HCT116 (cell line): Measurements from ENCODE around the gene PDE4B. TPM values are rescaled to one million over a fixed set of nuclear protein-coding genes. Genes with fewer than 3 reads are reported as not detected.

Source experiments
- ATAC-seq: fragments of 200-7000 bp; cut with Tn5 transposase; 2 replicates; pipeline ENCODE4 v1.9.1; 2020; ENCODE audit warnings: mild to moderate bottlenecking, moderate library complexity
- BruUV-seq: library from RNA; stranded (reverse); fragments of 400-500 nt; replicated peaks from 2 replicates; lab custom pipeline; 2021; lab: Mats Ljungman, UMichigan
- CTCF ChIA-PET: fragments of 300-600 bp; sonication (Branson Sonifier 250); formaldehyde crosslinking; loops from one replicate; lab custom pipeline; 2021; ENCODE audit warnings: antibody characterized with exemption; lab: Charles Lee
- POLR2A ChIA-PET: fragments of 300-600, 350-600 bp; sonication (Branson Sonifier 250); formaldehyde crosslinking; loops from one replicate; lab custom pipeline; 2021; ENCODE audit warnings: antibody characterized with exemption; lab: Charles Lee
- RAD21 ChIA-PET, 2 experiments: fragments of 300-600 bp; sonication (Branson Sonifier 250); formaldehyde crosslinking; loops; one replicate each; lab custom pipeline; 2023; ENCODE audit warnings: low total read pairs in 2 of 2; ENCODE audit not compliant: uncharacterized antibody in 2 of 2, unreplicated experiment in 2 of 2, low non-redundant PET in 1 of 2; lab: Charles Lee
- DNase-seq: peaks from one replicate; pipeline ENCODE4 v3.0.0-alpha.2; 2010; ENCODE audit warnings: low read depth, low spot score
- H2AFZ ChIP-seq: fragments of 200-600 bp; shearing (Covaris generic), sonication (generic); 2 replicates; pipeline ENCODE4 v1.6.1; 2017; ENCODE audit warnings: low read depth, mixed run types, mixed read lengths, antibody characterized with exemption, low read length; ENCODE audit not compliant: poor library complexity, severe bottlenecking
- H3K27ac ChIP-seq: 2 replicates; pipeline ENCODE4 v1.5.1; 2012; ENCODE audit warnings: low read depth, low read length
- H3K27me3 ChIP-seq: fragments of 200-600 bp; sonication (generic); 2 replicates; pipeline ENCODE4 v1.6.1; 2016; ENCODE audit warnings: mixed run types, low read length, mixed read lengths; ENCODE audit not compliant: insufficient read depth
- H3K36me3 ChIP-seq, 2 experiments: fragments of 200-500 bp in 1 of 2; fragments of 200-600 bp in 1 of 2; sonication (Bioruptor generic) in 1 of 2; sonication (generic) in 1 of 2; 2 replicates each; pipeline versions ENCODE4 v1.5.1 to v1.6.1; 2014 to 2016; ENCODE audit warnings: low read length in 2 of 2, inconsistent platforms in 1 of 2, mixed read lengths in 1 of 2, mixed run types in 1 of 2; ENCODE audit not compliant: insufficient read depth in 2 of 2, control insufficient read depth in 1 of 2
- H3K4me1 ChIP-seq, 2 experiments: fragments of 200-600 bp in 1 of 2; sonication (generic) in 1 of 2; 2 replicates each; pipeline versions ENCODE4 v1.5.1 to v1.6.1; 2012 to 2017; ENCODE audit warnings: low read length in 2 of 2, inconsistent platforms in 1 of 2, mild to moderate bottlenecking in 1 of 2, mixed read lengths in 1 of 2, mixed run types in 1 of 2, moderate library complexity in 1 of 2; ENCODE audit not compliant: insufficient read depth in 2 of 2, control insufficient read depth in 1 of 2
- H3K4me2 ChIP-seq: fragments of 200-600 bp; sonication (generic); 2 replicates; pipeline ENCODE4 v1.6.1; 2017; ENCODE audit warnings: mixed run types, low read length, mixed read lengths
- H3K4me3 ChIP-seq, 2 experiments: fragments of 200-600 bp in 1 of 2; sonication (generic) in 1 of 2; replicated peaks in 1 of 2; 2 replicates each; pipeline ENCODE4 v1.5.1; 2011 to 2016; ENCODE audit warnings: low read length in 2 of 2, control low read depth in 1 of 2, low read depth in 1 of 2, mild to moderate bottlenecking in 1 of 2, mixed read lengths in 1 of 2, mixed run types in 1 of 2
- H3K79me2 ChIP-seq: fragments of 200-600 bp; sonication (generic); 2 replicates; pipeline ENCODE4 v1.6.1; 2017; ENCODE audit warnings: mild to moderate bottlenecking, mixed run types, low read length, moderate library complexity, mixed read lengths; ENCODE audit not compliant: insufficient read depth
- H3K9ac ChIP-seq: fragments of 200-600 bp; sonication (generic); 2 replicates; pipeline ENCODE4 v1.6.1; 2016; ENCODE audit warnings: low read length, mixed read lengths
- H3K9me2 ChIP-seq: fragments of 200-600 bp; sonication (generic), shearing (Covaris generic); 2 replicates; pipeline ENCODE4 v1.6.1; 2017; ENCODE audit warnings: mixed run types, mild to moderate bottlenecking, moderate library complexity; ENCODE audit not compliant: insufficient read depth
- H3K9me3 ChIP-seq, 2 experiments: fragments of 200-500 bp in 1 of 2; fragments of 200-600 bp in 1 of 2; sonication (Bioruptor generic) in 1 of 2; sonication (generic) in 1 of 2; 2 replicates each; pipeline ENCODE4 v1.6.1; 2014 to 2017; ENCODE audit warnings: low read length in 2 of 2, mixed read lengths in 2 of 2, inconsistent platforms in 1 of 2, low read depth in 1 of 2, mild to moderate bottlenecking in 1 of 2, mixed run types in 1 of 2, moderate library complexity in 1 of 2; ENCODE audit not compliant: control insufficient read depth in 1 of 2, insufficient read depth in 1 of 2
- H4K20me1 ChIP-seq: fragments of 200-600 bp; sonication (generic), shearing (Covaris generic); 2 replicates; pipeline ENCODE4 v1.6.1; 2017; ENCODE audit warnings: mixed run types, mild to moderate bottlenecking, moderate library complexity; ENCODE audit not compliant: insufficient read depth
- ATF3 ChIP-seq: IDR thresholded peaks from 2 replicates; pipeline ENCODE4 v1.6.1; 2012
- EGR1 ChIP-seq: IDR thresholded peaks from 2 replicates; pipeline ENCODE4 v1.6.1; 2012; ENCODE audit warnings: low read depth
- EZH2phosphoT487 ChIP-seq: fragments of 200-600 bp; IDR thresholded peaks from 2 replicates; pipeline ENCODE4 v1.6.1; 2018; ENCODE audit warnings: antibody characterized with exemption, borderline replicate concordance
- FOSL1 ChIP-seq: IDR thresholded peaks from 2 replicates; pipeline ENCODE4 v1.6.1; 2012; ENCODE audit warnings: low read depth
- JUND ChIP-seq: IDR thresholded peaks from 2 replicates; pipeline ENCODE4 v1.6.1; 2012
- POLR2AphosphoS5 ChIP-seq: IDR thresholded peaks from 2 replicates; pipeline ENCODE4 v1.6.1; 2011; ENCODE audit warnings: mild to moderate bottlenecking, low read depth, low read length, moderate library complexity
- RAD21 ChIP-seq: IDR thresholded peaks from 2 replicates; pipeline ENCODE4 v1.6.1; 2012; ENCODE audit warnings: low read depth, mild to moderate bottlenecking
- TCF7L2 ChIP-seq: IDR thresholded peaks from 2 replicates; pipeline ENCODE4 v1.7.0; 2011; ENCODE audit warnings: borderline replicate concordance, inconsistent platforms; ENCODE audit not compliant: insufficient read depth, insufficient read length; ENCODE audit errors: extremely low read depth
- ZFX ChIP-seq: fragments of 450-650 bp; IDR thresholded peaks from 2 replicates; pipeline ENCODE4 v1.6.1; 2017
- intact Hi-C: fragments of 100-400 bp; cut with micrococcal nuclease; formaldehyde crosslinking; loops from 2 replicates; pipeline ENCODE4 v1.10.0; 2022
- total RNA-seq: library from RNA; stranded (reverse); gene quantifications from one replicate; pipeline ENCODE4 v1.2.1, GENCODE V29; 2021; ENCODE audit not compliant: unreplicated experiment
- TF ChIP-seq, protein P1 (sequence below): IDR thresholded peaks from 2 replicates; pipeline ENCODE4 v1.6.1; 2012

The PDE4B gene
- total RNA-seq, 1 experiment from 2014 or later: 76.9 TPM

- DNase-seq (no peak), ATAC-seq (no peak)
- CTCF ChIA-PET: interaction anchor here (1.2 to 1.8 kb wide), 2 partner anchors 276 to 279 kb away, joined by 3 to 10 read pairs; no protein-coding TSS in a partner anchor
- POLR2A ChIA-PET: no interaction called here
- TF ChIP-seq EGR1 (no peak), FOSL1 (no peak), POLR2AphosphoS5 (no peak), JUND (no peak), TCF7L2 (no peak), ZFX (no peak), EZH2phosphoT487 (no peak), RAD21 (no peak), ATF3 (no peak)
- TF ChIP-seq, protein P1, sequence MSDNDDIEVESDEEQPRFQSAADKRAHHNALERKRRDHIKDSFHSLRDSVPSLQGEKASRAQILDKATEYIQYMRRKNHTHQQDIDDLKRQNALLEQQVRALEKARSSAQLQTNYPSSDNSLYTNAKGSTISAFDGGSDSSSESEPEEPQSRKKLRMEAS: no peak
- no peaks in the 10 kb centered on the region for H3K9me3 ChIP-seq
- H3K36me3 ChIP-seq: no peaks in the 10 kb centered on the region
- intact Hi-C loops: no loop called here
- no peak overlapping the region for H3K9ac ChIP-seq
- peaks cover 0 to 5% of the 10 kb centered on the region in 2 experiments; a peak in 1 of 4 replicates for H3K4me1 ChIP-seq
- H3K79me2 ChIP-seq: no peaks in the 10 kb centered on the region
- no peak overlapping the region for H3K27ac ChIP-seq
- no TSS peak for BruUV-seq
- no peak overlapping the region for H2AFZ ChIP-seq
- RAD21 ChIA-PET: no interaction called here
- no peak overlapping the region for H3K4me3 ChIP-seq
- no peaks in the 10 kb centered on the region for H3K9me2 ChIP-seq
- no peaks in the 10 kb centered on the region for H3K27me3 ChIP-seq
- H3K4me2 ChIP-seq: no peak overlapping the region
- H4K20me1 ChIP-seq: no peaks in the 10 kb centered on the region
Measured at GRCh38 chr1:66237722-66238479, 445.2 kb downstream of the PDE4B start.
